NT2/D1 (cell line): Measurements from ENCODE around the gene NEU4.
"Not testable (repeated sequence)": the region's sequence is repeated elsewhere in the genome, so short reads cannot be mapped to it uniquely, and the experiment has no call there.

ENCODE experiments used
- YY1 ChIP-seq: IDR thresholded peaks from 2 replicates; pipeline ENCODE4 v1.6.1; 2011; ENCODE audit not compliant: insufficient read length, insufficient read depth
- ZNF274 ChIP-seq: IDR thresholded peaks from 2 replicates; pipeline ENCODE4 v1.6.1; 2011; ENCODE audit warnings: mild to moderate bottlenecking, low read depth, low read length

- TF ChIP-seq ZNF274, YY1: not testable (repeated sequence)
These were observed 17.6 kb upstream of the NEU4 start for GRCh38 chr2:241791385-241791784.
